Mesothelial cell of epicardium (in vitro differentiated cells): ENCODE results near the gene CYP39A1. TPM values are rescaled to one million over a fixed set of nuclear protein-coding genes. Genes with fewer than 3 reads are reported as not detected.

ENCODE experiments used
- DNase-seq, 2 experiments: peaks; one replicate each; pipeline ENCODE4 v3.0.0; 2021; ENCODE audit warnings: low spot score in 2 of 2; ENCODE audit not compliant: unreplicated experiment in 2 of 2
- H3K27ac Mint-ChIP-seq: 2 replicates; pipeline ENCODE4 v1.8.0; 2021; ENCODE audit warnings: mixed read lengths
- H3K27me3 Mint-ChIP-seq: 2 replicates; pipeline ENCODE4 v1.8.0; 2021; ENCODE audit warnings: low read depth, mixed read lengths
- H3K36me3 Mint-ChIP-seq: 2 replicates; pipeline ENCODE4 v1.8.0; 2021; ENCODE audit warnings: mixed read lengths
- H3K4me1 Mint-ChIP-seq: 2 replicates; pipeline ENCODE4 v1.8.0; 2021; ENCODE audit warnings: mixed read lengths
- H3K4me3 Mint-ChIP-seq: 2 replicates; pipeline ENCODE4 v1.8.0; 2021; ENCODE audit warnings: mild to moderate bottlenecking, moderate library complexity, mixed read lengths
- H3K9me3 Mint-ChIP-seq: 2 replicates; pipeline ENCODE4 v1.8.0; 2021; ENCODE audit warnings: mixed read lengths
- CTCF ChIP-seq: fragments of 200-600 bp; sonication (generic); IDR thresholded peaks from one replicate; pipeline ENCODE4 v1.5.0; 2021; ENCODE audit warnings: antibody characterized with exemption; ENCODE audit not compliant: unreplicated experiment
- total RNA-seq: library from RNA; stranded (reverse); gene quantifications from 3 replicates; pipeline ENCODE4 v1.2.1, GENCODE V29; 2021

CYP39A1 gene
- total RNA-seq, 1 donor from 2014 or later, result 6.9 TPM

GRCh38 chr6:46581459-46582177 is 71.0 kb downstream of the CYP39A1 start:
- TF ChIP-seq CTCF, result no peak
- DNase-seq, result no peak
- no peaks in the 10 kb centered on the region for H3K27me3 Mint-ChIP-seq
- H3K4me1 Mint-ChIP-seq, result peaks cover 6% of the 10 kb centered on the region
- peaks cover 32% of the 10 kb centered on the region for H3K9me3 Mint-ChIP-seq
- no peak overlapping the region for H3K4me3 Mint-ChIP-seq
- no peak overlapping the region for H3K27ac Mint-ChIP-seq
- H3K36me3 Mint-ChIP-seq, result peaks cover 8% of the 10 kb centered on the region

DNA sequence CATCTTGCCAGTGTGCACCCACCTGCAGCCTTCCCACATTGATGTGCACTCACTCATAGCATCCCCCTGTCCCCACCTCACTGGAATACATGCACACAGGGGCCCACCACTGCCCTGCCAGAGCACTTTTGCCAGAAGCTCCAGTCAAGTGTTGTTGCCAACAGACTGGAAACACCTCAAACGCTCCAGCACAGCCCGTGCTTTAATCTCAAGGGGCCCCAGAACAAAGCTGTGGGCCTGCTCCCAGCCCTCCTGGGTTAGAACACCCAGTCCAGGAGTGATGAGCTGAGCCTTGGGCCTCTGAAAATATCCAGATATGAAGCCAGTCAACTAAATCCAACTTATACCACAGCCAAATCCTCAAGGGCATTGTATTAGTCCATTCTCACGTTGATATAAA is 77.1 kb downstream of the CYP39A1 start:
- Mint-ChIP-seq H3K4me1 (no peaks in the 10 kb centered on the region), H3K27me3 (no peaks in the 10 kb centered on the region), H3K4me3 (no peak overlapping the region), H3K27ac (no peak overlapping the region), H3K9me3 (peaks cover 54% of the 10 kb centered on the region), H3K36me3 (peaks cover 15% of the 10 kb centered on the region)
- no peak for DNase-seq
- TF ChIP-seq CTCF, result no peak

DNA sequence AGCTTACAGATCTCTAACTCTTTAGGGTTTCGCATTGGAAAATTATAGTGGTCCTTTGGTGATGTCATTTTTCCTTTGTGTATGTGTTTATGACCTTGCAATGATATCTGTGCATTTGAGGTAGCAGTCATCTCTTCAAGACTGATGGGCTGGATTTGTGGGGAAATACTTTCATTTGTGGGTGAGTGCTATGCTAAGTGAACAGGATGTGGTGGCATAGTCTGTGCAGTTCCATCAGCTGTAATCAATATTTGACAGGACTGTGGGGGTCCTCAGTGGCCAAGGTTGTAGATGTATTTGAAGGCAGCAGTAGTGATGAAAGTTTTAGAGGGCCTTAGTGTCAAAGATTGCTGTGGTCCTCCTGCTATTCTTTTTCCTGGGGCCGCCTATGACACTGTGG is 79.5 kb downstream of the CYP39A1 start:
- no peaks in the 10 kb centered on the region for H3K27me3 Mint-ChIP-seq
- H3K36me3 Mint-ChIP-seq, result peaks cover 11% of the 10 kb centered on the region
- no peak for DNase-seq
- H3K9me3 Mint-ChIP-seq, result peaks cover 44% of the 10 kb centered on the region
- no peak for TF ChIP-seq CTCF
- H3K4me3 Mint-ChIP-seq, result no peak overlapping the region
- H3K4me1 Mint-ChIP-seq, result no peaks in the 10 kb centered on the region
- H3K27ac Mint-ChIP-seq, result no peak overlapping the region

DNA sequence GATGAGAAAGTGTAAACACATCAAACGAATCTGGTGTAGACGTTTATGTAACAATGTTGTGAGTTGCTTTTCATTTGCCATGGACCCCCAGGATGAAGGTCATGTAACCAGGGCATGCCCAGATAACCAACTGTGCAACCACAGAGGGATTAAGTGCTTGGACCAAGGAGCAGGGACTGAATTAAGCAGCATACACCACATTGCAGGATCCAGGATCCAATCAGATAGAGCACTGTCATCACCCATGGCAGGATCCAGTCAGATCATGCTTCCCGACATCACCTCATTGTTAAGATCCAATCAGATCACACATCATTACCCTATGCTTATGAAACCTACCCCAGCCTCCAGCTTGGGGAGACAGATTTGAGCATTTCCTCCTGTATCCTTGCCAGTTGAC is 87.1 kb downstream of the CYP39A1 start:
- Mint-ChIP-seq H3K27me3 (peaks cover 5% of the 10 kb centered on the region), H3K4me3 (no peak overlapping the region), H3K9me3 (peaks cover 18% of the 10 kb centered on the region), H3K36me3 (no peaks in the 10 kb centered on the region), H3K4me1 (no peaks in the 10 kb centered on the region), H3K27ac (no peak overlapping the region)
- no peak for TF ChIP-seq CTCF
- no peak for DNase-seq

GRCh38 chr6:46563924-46564323 is 88.7 kb downstream of the CYP39A1 start:
- H3K27me3 Mint-ChIP-seq, result peaks cover 5% of the 10 kb centered on the region
- DNase-seq, result no peak
- no peaks in the 10 kb centered on the region for H3K36me3 Mint-ChIP-seq
- H3K4me1 Mint-ChIP-seq, result no peaks in the 10 kb centered on the region
- H3K9me3 Mint-ChIP-seq, result peaks cover 9% of the 10 kb centered on the region
- TF ChIP-seq CTCF, result no peak
- no peak overlapping the region for H3K27ac Mint-ChIP-seq
- H3K4me3 Mint-ChIP-seq, result no peak overlapping the region
